Tongue (tissue), 2 donors: Measurements from ENCODE around the gene PDE6G. TPM values are rescaled to one million over a fixed set of nuclear protein-coding genes. Genes with fewer than 3 reads are reported as not detected.

Experiments used
- DNase-seq: peaks from one replicate; pipeline ENCODE4 v3.0.0-alpha.2; 2015
- total RNA-seq: library from RNA; depleted of rRNA; stranded (reverse); fragments of >200 nt; gene quantifications from one replicate; pipeline ENCODE4 v1.2.3, GENCODE V29; 2014

The PDE6G gene
- not detected for total RNA-seq

DNA sequence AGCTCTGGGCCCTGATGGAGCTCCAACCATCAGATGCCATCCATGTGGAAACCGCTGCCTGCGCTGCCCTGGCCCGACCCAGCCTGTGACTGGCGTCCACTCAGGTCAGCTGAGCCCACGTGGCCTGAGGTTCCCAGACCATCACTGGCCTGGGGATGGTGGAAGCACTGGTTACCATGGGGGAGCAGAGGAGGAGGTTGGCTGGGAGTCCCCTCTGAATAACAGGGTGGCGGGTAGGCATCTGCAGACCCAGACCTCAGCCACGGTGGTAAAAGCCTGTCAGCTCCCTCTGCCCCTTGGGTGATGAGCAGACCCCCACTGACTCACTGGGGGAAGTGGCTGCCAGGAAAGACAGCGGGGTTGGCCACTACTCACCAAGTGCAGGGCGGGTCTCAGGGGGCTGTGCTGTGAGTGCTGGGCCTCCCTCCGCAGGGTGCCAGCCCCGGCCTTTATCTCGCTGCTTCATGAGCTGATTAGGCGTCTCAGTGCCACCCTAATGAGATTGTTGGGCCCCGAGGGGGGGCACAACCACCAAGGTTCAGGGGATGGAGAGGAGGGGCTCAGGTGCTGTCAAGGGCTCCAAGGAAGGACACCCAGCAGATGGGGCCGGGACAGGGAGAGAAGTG, at the start of gene PDE6G:
Gene PDE6G, minus strand, starts transcription at position 425 of the 626 bp plus-strand sequence. CDS start 3,237 bp downstream, outside the sequence.
- no peak for DNase-seq

DNA sequence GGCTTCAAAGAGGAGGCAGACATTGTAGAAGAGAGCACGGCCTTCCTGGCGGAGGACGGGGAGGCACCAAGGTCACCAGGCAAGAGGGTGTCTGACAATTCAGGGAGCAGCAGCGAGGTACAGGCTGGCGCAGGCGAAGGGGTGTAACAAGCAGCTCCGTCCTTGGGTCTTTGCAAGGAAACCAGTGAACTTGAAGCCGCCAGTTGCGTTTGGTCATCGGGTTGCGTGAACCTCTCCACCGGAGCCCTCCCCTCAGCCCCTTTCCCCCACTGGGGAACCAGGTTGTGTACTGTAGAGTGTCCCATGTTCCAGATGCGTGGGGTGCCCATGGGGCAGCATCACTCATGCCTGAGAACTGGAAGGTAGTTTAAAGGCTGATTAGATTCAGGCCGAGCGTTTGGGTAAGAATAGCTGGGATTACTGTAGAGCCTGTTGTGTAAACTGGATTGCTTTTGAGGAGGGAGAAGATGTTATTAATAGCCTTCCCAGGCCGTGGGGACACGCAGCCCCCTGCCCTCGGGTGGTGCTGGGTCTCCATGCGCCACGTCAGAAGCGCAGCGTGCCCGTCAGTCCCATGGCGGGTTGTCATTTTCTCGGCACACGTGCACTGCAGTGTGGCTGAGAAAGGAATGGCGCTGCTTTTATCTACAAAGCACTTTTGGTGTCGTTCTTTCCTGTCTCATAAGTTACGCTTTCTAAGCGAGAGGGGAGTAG, 49.3 kb upstream of the PDE6G start:
- no peak for DNase-seq

GRCh38 chr17:81703747-81704654, 47.7 kb upstream of the PDE6G start:
- DNase-seq = no peak

- peak; percentile 98 for DNase-seq
These were observed 46.8 kb upstream of the PDE6G start, which contains the start of gene MRPL12 for GRCh38 chr17:81702934-81703746. MRPL12 (plus strand) TSS chr17:81703367; CDS start chr17:81703502, 135 bp downstream.

DNA sequence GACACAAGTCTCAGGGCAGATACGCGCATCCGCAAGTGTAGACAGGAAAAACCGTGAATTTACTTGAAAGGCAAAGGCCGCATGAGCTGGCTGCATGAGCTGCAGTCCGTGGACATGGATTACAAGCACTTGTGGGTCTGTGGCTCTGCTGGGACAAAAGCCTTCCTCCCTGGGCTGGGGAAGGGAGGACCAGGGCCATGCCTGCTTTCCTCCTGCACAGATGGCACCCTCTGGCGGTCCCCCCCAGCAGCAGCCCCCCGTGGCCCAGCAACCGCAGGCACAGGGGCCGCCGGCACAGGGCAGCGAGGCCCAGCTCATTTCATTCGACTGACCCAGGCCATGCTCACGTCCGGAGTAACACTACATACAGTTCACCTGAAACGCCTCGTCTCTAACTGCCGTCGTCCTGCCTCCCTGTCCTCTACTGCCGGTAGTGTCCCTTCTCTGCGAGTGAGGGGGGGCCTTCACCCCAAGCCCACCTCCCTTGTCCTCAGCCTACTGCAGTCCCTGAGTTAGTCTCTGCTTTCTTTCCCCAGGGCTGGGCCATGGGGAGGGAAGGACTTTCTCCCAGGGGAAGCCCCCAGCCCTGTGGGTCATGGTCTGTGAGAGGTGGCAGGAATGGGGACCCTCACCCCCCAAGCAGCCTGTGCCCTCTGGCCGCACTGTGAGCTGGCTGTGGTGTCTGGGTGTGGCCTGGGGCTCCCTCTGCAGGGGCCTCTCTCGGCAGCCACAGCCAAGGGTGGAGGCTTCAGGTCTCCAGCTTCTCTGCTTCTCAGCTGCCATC, 45.1 kb upstream of the PDE6G start:
- DNase-seq = no peak

DNA sequence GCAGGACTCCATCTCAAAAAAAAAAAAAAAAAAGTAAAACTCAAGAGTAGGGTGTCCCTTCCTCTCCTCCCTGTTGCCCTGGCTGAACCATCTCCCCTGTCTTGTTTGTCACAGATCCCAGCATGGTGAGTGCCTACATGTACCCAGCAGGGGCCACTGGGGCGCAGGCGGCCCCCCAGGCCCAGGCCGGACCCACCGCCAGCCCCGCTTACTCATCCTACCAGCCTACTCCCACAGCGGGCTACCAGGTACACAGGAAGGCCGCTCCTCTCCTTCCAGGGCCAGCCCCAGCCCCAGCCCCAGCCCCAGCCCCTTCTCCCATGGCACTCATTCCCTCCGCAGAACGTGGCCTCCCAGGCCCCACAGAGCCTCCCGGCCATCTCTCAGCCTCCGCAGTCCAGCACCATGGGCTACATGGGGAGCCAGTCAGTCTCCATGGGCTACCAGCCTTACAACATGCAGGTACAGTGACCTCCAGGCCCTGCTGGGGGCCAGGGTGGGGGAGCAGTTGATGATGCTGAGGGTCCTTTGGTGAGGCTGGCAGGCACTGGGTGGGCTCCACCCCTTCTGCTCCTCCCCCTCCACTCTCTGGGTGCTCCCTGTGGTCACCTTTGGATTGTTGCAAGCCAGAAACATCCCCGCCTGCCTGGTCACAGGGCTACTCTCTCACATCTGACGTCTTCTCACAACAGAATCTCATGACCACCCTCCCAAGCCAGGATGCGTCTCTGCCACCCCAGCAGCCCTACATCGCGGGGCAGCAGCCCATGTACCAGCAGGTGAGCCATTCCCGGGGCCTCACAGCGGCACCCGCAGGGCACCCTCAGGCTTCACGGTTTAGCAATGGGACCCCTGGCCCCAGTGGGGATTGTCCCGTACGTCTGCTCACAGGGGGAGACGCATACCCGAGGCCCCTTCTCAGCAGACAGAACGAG, 44.3 kb upstream of the PDE6G start:
- no peak for DNase-seq

- DNase-seq = no peak
These were observed 41.1 kb upstream of the PDE6G start for GRCh38 chr17:81697261-81698044.

- DNase-seq = no peak
These were observed 40.0 kb upstream of the PDE6G start for GRCh38 chr17:81696218-81696941.

DNA sequence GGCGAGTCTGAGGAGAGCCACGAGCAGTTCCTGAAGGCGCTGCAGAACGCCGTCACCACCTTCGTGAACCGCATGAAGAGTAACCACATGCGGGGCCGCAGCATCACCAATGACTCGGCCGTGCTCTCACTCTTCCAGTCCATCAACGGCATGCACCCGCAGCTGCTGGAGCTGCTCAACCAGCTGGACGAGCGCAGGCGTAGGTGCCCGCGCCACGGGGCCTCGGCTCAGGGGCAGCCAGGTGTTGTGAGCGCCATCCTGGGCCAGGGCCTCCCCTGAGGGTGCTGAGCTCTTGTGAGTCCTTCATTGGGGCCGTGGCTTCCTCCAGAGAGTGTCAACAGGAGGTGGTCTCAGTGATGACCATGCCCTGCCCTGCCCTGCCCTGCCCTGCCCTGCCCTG, 39.5 kb upstream of the PDE6G start:
- no peak for DNase-seq

DNA sequence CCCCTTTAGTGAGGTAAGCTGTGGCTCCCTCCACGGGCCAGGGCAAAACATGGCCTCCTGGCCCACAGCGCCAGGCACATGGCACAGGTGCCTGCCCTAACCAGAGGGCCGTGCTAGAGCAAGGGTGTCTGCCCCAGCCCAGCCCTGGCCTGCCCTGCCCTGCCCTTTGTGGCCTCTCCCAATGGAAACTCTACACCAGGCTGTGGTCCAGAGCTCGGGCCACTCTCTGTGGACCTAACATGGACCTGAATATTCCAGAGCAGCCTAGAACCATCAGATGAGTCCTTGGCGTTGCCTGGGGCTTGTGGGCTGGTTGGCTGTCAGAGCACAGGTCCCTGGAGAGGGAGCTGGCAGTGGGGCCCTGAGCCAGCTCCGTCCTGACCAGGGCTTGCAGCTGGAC, 38.9 kb upstream of the PDE6G start:
- DNase-seq = no peak

- no peak for DNase-seq
These were observed 38.5 kb upstream of the PDE6G start for GRCh38 chr17:81694810-81695209.

DNA sequence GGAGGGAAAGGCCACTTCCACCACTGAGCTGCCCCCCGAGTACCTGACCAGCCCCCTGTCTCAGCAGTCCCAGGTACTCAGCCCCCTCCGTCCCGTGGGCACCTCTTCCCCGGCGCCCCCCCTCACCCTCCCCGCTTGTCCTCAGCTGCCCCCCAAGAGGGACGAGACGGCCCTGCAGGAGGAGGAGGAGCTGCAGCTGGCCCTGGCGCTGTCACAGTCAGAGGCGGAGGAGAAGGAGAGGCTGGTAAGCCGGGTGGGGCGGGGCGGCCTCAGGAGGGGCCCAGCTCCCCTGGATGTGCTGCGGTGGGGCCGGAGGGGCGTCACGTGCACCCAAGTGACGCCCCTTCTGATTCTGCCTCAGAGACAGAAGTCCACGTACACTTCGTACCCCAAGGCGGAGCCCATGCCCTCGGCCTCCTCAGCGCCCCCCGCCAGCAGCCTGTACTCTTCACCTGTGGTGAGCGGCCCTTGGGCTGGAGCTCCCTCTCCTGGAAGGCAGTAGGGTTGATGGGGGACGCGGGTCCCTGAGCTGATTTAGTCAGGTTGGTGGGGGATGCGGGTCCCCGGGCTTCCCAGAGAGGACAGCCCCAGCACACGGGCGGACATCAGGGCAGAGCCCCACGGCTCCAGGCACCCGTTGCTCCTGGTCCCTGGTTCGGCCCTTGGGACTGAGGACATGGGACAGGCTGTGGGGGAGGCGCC, 37.3 kb upstream of the PDE6G start:
- DNase-seq = no peak

DNA sequence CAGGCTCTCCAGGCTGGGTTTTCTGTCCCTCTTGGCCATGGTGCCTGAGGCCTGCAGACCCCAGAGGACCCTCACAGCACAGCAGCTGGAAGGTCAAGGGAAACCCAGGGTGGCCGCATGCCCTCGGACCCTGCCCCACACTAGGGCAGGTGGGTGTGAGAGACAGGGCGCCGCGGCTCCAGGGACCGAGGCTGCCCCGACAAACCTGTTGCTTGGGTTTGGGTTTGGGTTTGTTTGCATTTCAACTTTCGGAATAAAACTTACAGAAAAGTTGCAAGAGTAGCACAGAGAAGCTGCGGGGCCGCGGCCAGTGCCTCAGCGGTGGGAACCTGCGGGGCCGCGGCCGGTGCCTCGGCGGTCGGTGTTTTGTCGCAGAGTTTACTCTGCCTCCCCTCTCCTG, 35.3 kb upstream of the PDE6G start:
- no peak for DNase-seq

DNA sequence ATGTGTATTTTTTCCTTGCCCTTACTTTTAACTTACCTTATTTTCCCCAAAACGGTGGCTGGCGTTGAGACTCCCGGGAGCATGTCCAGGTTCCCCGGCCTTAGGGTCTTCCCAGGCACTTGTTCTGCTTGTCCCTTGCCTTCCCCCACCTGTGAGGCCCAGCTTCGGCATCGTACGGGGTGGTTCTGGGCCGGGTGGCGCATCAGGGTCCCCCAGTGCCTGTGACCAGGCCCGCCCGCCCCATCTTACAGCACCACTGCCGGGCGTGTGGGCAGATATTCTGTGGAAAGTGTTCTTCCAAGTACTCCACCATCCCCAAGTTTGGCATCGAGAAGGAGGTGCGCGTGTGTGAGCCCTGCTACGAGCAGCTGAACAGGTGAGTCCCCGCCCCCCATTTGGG, 34.9 kb upstream of the PDE6G start:
- no peak for DNase-seq

GRCh38 chr17:81690549-81690948, 34.2 kb upstream of the PDE6G start:
- no peak for DNase-seq

DNA sequence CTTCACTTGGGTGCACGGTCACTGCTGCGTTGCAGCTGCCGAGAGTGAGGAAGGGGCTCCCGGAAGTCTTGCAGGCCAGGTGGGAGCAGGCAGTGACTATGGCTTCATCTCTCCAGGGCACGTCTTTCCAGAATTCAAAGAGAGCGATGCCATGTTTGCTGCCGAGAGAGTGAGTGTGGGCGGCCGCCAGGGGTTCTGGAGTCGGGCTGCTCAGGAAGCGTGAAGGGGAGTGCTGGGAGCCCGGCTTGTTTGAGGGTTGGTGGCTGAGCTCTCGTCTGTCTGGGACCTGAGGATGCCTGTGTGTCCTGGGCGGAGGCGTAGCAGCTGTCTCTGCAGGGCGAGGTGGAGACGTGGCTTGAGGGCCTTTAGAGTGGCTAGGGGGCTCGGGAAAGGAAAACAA, 33.7 kb upstream of the PDE6G start:
- DNase-seq = no peak

DNA sequence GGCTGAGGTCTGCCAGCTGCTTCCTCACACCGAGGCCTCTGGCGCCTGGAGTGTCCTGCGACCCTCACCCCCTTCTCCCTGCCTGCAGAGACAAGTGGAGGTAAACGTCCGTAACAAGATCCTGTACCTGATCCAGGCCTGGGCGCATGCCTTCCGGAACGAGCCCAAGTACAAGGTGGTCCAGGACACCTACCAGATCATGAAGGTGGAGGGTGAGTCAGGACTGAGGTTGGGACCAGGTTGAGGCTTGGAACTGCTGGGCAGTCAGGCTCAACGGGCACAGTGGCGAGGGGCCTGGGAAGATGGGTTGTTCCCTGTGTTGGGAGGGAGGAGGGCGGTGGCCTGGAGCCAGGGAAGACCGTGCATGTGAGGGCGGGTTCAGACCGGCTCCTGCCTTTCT, 32.3 kb upstream of the PDE6G start:
- no peak for DNase-seq
